Activated effector memory CD4-positive, alpha-beta T cell treated with Interleukin-2 at 50 U/mL for 16 hours (primary cell): ENCODE results near the gene CCDC178.
"Not testable (repeated sequence)": the region's sequence is repeated elsewhere in the genome, so short reads cannot be mapped to it uniquely, and the experiment has no call there.

Experiments used
- DNase-seq: peaks from one replicate; pipeline ENCODE4 v3.0.0-alpha.2; 2020

CCDC178 gene

DNA sequence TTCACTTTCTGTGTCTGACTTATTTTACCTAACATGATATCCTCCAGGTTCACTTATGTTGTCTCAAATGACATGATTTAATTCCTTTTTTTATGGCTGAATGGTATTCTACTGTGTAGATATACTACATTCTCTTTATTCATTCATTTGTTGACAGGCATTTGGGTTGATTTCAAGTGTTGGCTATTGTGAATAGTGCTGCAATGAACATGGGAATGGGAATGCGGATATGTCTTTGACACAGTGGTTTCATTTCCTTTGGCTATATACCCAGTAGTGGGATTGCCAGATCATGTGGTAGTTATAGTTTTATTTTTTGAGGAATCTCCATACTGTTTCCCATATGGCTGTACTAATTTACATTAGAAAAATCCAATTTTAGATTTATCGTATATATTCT lies 472.3 kb downstream of the CCDC178 start:
- no peak for DNase-seq

DNA sequence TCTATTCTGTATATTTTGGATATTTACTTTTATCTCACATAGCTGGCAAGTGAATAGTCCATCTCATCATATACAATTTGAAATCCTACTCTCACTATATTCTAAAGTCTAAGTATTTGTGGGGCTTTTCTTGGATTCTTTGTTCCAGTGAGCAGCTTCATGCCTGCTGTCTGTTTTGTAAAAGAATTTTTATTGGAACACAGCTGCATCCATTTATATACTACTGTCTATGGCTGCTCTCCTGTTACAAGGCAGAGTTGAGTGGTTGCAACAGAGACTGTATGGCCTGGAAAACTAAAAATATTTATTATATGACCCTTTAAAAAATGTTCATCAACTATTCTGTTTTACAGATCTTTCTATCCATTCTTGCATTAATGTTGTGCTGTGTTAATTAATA lies 474.4 kb downstream of the CCDC178 start:
- no peak for DNase-seq

DNA sequence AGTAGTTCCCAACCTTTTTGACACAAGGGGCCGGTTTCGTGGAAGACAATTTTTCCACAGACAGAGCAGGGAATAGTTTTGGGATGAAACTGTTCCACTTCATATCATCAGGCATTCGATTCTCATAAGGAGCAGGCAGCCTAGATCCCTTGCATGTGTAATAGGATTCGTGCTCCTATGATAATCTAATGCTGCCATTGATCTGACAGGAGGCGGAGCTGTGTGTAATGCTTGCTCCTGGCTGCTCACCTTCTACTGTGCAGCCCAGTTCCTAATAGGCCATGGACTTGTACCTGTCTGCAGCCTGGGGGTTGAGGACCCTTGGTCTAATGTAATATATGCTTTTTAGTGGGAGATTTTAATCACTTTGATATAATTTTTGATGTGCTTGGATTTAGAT lies 479.0 kb downstream of the CCDC178 start:
- DNase-seq: no peak

- DNase-seq: no peak
These were observed 481.8 kb downstream of the CCDC178 start for GRCh38 chr18:32958746-32959145.

DNA sequence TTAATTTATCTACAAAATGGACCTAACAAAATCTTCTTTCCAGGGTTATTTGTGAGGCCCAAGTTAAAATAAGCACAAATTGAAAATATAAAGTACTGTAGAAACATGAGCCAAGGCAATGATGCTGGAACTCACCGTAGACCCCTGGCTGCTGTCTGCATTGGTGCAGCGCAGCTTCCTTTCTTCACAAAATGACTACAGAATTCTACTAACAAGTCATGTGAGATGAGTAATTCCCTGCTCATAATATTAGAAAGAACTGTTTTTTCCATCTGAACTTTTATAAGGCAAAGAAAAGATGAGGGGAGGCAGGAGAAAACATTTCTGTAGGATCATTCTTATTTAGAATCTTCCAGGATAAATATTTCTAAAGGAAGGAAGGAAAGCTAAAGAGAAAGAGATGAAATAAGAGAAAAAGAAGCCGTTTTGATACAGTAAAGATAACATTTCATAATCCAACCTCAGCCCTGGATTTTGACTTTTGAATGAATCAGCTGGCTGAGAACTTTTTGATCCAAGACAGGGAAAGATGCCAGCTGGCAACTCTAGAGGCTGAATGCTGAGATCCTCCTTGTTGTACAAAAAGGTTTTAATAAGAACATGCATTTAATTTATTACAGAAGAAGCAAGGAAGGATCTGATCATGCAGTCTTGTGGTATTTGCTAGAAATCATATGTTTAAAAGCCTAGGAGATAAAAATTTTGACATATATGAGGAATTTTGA lies 483.8 kb downstream of the CCDC178 start:
- no peak for DNase-seq

DNA sequence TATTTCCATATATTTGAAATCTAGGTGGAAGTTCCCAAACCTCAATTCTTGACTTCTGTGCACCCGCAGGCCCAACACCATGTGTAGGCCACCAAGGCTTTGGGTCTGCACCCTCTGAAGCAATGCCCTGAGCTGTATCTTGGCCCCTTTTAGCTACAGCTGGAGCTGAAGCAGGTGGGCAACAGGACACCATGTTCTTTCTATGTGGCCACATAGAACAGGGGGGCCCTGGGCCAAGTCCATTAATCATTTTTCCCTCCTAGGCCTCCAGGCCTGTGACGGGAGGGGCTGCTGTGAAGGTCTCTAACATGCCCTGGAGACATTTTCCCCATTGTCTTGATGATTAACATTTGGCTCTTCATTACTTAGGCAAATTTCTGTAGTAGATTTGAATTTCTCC lies 488.2 kb downstream of the CCDC178 start:
- not testable (repeated sequence) for DNase-seq

- no peak for DNase-seq
These were observed 502.9 kb downstream of the CCDC178 start for GRCh38 chr18:32937597-32937996.

GRCh38 chr18:32937066-32937465 lies 503.5 kb downstream of the CCDC178 start:
- DNase-seq: no peak

DNA sequence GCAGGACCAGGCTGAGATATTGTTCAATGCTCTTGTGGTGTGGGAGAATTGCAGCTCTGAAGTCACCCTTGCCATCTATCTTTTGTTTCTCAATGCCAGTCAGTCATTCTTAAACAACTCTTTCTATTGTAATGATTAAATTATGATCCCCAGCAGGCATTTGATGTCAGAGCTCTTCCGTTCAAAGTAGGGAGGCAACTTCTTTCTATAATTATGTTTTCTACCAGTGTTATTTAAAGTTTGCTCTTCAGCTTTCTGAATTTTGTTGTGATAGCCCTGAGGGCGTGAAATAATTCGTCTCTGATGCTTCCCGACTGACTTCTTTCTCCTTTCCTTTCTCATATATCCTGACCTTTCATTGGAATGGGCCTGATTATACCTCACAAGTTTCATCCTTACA lies 506.3 kb downstream of the CCDC178 start:
- DNase-seq: no peak

DNA sequence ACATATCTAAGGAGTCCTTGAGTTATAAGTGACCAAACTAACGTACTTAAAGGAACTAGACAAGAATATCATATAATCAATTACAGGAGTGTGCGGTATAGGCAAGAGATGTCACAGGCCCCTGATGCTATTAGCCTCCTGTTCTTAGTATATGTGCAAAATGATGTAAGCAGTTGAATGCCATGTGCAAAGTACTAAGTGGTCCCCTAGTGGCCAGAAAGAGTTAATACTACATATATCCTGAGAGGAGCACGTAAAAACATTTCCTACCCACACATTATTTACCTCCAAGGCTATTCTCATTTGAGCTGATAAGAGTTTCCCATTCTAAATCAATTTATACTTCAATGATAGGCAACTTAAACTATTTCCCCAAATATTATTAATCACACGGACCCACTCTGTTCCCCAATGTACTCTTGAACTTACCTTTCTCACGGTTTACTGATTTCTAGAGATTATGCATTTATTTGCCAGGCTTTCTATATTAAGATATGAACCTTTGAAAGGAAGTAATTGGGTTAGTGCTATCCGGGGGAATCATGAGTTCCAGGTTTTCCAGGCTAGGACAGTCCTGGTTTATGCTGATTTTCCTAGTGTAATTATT lies 509.7 kb downstream of the CCDC178 start:
- no peak for DNase-seq

DNA sequence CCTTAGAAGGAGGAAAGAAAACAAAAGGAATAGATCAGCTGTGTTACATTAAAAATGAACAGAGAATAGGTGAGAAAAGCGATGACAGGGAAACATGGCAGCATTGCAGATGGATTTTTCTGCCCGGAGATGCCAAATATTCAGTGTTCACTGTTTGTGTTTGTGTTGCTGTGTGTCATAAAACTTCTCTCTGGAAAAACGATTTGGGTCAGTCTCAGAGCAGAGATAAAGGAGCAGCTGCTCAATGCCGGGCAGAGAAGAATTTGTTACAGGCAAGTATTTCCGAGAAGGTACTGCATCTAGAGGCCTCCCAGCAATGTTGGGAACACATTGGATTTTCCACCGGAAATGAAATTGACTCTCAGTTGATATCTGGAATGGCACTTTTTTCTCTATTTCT lies 511.3 kb downstream of the CCDC178 start:
- no peak for DNase-seq

DNA sequence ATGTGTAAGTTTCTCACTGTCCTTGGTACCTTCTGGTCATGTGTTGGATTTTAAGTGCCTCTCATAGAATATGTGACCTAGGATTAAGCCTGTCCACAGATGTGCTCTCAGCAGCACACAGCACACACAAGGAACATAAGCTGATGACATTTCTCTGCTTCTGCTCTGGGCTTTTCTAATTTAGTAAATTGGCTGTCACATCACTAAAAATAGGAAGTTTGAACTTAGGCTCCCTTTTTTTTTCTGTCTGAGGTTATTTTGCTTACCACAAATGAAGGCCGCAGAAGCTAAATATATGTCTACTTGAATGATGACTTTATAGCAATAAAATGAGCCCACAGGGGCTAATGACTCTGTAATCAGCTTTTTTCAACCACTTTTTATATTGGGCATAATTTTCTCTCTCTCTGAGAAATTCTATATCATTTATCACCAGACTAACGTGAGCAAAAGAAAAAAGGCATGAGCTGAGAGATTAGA lies 517.5 kb downstream of the CCDC178 start:
- no peak for DNase-seq

- no peak for DNase-seq
These were observed 519.4 kb downstream of the CCDC178 start for GRCh38 chr18:32920796-32921787.

- no peak for DNase-seq
These were observed 520.7 kb downstream of the CCDC178 start for GRCh38 chr18:32919799-32920198.

GRCh38 chr18:32918692-32919250 lies 521.8 kb downstream of the CCDC178 start:
- DNase-seq: no peak

- DNase-seq: no peak
These were observed 525.0 kb downstream of the CCDC178 start for GRCh38 chr18:32915516-32915915.

GRCh38 chr18:32911660-32912284 lies 528.7 kb downstream of the CCDC178 start:
- no peak for DNase-seq

GRCh38 chr18:32910694-32911296 lies 529.7 kb downstream of the CCDC178 start:
- no peak for DNase-seq

GRCh38 chr18:32909798-32910561 lies 530.5 kb downstream of the CCDC178 start:
- no peak for DNase-seq

GRCh38 chr18:32908424-32908805 lies 532.1 kb downstream of the CCDC178 start:
- no peak for DNase-seq

DNA sequence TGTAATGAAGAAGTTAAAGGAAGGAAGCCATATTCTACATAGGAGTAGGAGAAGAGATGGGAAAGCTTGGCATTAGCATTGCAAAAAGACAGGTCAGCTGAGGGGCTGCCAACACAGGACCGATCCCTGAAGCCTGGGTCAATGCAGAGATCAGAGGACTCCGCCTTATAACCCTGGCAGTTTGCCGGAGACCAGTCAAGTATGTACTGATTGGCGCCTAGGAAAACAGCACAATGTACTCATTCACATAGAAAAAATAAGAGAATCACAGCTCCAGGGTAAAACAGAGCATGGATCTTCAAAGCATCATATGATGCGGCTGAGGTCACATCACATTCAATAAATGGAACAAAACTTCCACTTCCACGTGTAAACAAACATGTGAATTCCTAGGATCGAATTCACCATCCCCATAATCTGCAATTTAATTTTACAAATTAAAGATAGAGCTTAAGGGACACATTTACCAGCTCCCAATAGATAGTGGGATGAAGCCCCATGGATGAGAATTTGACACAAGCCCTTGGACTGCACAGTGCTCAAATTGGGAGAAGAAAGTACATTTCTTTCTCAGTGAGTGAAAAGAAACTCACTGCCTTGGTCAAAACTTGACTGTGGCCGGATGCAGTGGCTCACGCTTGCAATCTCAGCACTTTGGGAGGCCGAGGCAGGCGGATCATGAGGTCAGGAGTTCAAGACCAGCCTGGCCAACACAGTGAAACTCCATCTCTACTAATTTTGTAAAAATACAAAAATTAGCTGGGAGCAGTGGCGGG lies 532.7 kb downstream of the CCDC178 start:
- no peak for DNase-seq
